Sciatic nerve (tissue), 2 donors: ENCODE results near the gene C11orf98. TPM values are rescaled to one million over a fixed set of nuclear protein-coding genes. Genes with fewer than 3 reads are reported as not detected.
"Not testable (repeated sequence)": the region's sequence is repeated elsewhere in the genome, so short reads cannot be mapped to it uniquely, and the experiment has no call there.

Experiments
- ATAC-seq: fragments of 200-7000 bp; cut with Tn5 transposase; one replicate; pipeline ENCODE4 v1.9.1; 2020; ENCODE audit warnings: mild to moderate bottlenecking, moderate library complexity
- DNase-seq: peaks from one replicate; pipeline ENCODE4 v3.0.0-alpha.2; 2020; ENCODE audit warnings: low spot score
- intact Hi-C: fragments of 100-400 bp; cut with DNase I; formaldehyde crosslinking; loops from one replicate; pipeline ENCODE4 v1.14.2; 2022
- total RNA-seq: library from RNA; stranded (reverse); fragmentation: NEBNext Ultra II Directional; extraction: Animal tissue kit (Norgen Biotek cat#: 25700); gene quantifications from one replicate; pipeline ENCODE4 v1.2.1, GENCODE V29; 2021
- donor health status: DM: no; HTN: no; CAD: no.
- donor health status: DM: no; HTN: no; CAD: no.

C11orf98 gene
- total RNA-seq, 1 donor from 2014 or later, result 25.1 TPM

DNA sequence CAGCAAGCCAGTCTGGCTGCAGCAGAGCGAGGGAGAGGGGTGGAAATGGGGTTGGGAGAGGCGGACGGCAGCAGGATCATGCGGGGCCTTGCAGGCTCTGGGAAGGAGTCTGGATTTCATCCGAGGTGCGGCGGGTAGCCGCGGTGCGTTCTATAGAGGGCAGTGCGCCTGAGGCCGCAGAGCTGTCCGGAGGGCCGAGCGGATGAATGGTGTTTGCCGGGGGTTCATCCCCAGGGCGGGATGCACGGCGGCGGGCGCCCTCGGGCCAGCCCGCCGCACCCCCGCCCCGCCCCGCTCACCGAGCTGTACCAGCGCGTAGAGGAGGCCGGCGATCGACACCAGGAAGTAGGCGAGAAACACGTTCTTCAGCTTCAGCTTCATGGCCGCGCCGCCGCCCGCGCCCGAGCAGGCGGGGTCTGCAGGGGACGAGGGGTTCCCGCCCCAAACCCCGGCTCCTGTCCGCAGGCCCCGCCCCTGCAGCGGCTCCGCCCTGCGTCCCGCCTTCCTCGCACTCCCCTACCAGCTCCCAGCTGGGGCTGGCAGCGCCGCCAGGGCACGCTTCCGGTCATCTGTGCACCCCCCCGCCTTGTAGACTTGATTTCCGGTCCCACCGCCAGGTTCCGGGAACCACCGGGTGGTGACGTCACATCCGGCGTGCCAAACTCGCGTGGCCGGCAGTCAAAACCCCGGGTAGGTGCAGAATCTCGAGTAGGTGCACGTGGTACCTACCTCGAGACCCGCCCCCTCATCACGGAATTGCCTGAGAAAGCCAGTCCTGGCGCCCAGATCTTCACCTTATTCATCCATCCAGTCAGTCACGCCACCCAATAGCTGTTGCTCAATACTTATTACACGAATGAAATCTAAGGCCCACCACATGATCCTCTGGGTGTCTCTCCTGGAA, 43.2 kb downstream of the C11orf98 start, which contains the start of gene B3GAT3:
Gene B3GAT3, minus strand, starts transcription at position 420 of the 904 bp plus-strand sequence. Its CDS starts 39 bp downstream, at position 381.
- DNase-seq (peak; percentile 98), ATAC-seq (peak; percentile 99)
- intact Hi-C loops, result no loop called here

DNA sequence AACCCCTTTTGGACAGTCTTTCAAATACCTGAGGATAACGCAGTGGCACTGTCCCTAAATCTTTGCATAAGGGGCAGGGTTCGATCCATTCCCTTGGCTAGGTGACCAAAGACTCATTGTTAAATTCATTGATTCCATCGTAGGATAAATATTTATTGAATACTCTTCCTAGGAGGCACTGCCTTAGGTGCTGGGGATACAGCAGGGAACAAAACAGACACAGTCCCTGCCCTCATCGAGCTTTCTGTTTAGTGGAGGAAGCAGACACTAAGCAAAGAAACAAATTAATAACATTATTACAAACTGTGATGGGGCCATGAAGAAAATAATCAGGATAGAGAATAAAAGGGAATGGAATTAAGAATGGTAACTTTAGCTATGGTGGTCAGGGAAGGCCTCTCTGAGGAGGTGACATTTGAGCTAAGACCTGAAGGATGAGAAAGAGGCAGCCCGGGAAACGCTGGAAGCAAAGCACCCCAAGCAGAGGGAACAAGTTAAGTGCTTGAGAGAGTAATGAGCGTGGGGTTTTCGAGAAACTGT, 43.9 kb downstream of the C11orf98 start:
- intact Hi-C loops, result no loop called here
- DNase-seq (no peak), ATAC-seq (no peak)

DNA sequence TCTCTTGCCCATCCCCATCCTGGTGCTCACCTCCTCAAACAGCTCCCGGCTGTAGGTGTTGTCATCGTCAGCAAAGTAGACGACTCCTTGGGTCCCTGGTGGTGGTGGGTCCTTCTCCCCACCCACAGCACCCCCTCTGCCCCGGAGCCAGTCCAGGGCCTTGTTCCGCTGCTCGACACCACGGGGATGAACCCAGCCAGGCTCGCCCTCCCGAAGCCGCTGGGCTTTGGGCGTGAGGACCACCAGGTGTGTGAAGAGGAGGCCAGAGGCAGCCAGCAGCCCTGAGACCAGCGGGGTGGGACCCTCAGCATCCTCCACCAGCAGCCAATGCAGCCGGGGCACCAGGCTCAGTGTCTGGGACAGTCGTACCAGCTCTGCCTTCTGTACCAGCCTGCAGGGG, 48.1 kb downstream of the C11orf98 start:
- ATAC-seq, DNase-seq, intact Hi-C loops: not testable (repeated sequence)

DNA sequence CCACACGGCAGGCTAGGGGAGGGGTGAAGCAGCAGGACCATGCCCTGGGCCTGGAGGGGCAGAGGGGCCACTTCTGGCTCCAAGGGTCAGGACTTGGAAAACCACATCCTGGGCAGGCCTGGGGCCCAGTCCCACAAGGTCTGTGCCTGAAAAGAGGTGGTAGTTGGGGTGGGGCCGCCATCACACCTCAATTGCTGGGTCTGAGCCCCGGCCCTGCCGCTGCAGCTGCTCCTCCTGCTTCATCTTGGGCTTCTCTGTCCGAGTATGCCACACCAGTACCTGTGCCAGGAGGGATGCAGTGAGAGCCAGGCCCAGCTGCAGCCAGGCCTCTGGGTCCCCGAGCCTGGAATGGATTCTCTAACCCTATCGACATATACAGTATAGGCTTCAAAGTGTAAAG, 49.5 kb downstream of the C11orf98 start:
- ATAC-seq, result no peak
- intact Hi-C loops, result no loop called here

DNA sequence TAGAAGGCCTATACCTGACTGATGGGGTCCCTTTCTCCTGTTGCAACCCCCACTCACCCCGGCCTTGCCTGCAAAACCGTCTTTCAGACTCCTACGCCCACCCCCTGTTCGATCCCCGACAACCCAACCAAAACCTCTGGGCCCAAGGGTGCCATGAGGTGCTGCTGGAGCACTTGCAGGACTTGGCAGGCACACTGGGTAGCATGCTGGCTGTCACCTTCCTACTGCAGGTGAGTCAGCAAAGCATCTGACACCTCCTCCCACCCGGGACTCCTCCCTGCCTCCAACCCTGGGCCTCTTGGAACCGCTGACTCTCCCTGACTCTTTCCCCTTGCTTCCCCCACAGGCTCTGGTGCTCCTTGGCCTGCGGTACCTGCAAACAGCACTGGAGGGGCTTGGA, 50.7 kb downstream of the C11orf98 start:
- ATAC-seq (no peak), DNase-seq (no peak)
- intact Hi-C loops, result no loop called here

More for the DNA sequence above, 49.5 kb downstream of the C11orf98 start:
- DNase-seq, result no peak

DNA sequence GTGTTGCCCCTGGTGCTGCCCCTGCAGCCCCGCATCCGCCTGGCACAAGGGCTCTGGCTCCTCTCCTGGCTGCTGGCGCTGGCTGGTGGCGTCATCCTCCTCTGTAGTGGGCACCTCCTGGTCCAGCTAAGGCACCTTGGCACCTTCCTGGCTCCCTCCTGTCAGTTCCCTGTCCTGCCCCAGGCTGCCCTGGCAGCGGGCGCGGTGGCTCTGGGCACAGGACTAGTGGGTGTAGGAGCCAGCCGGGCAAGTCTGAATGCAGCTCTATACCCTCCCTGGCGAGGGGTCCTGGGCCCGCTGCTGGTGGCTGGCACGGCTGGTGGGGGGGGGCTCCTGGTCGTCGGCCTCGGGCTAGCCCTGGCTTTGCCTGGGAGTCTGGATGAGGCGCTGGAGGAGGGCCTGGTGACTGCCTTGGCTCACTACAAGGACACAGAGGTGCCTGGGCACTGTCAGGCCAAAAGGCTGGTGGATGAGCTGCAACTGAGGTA, 51.7 kb downstream of the C11orf98 start:
- intact Hi-C loops, result no loop called here
- peak; percentile 24 for ATAC-seq
- no peak for DNase-seq

Other genes starting within 250 kb of the C11orf98 start
- 3.5 TPM for gene SCGB1A1, start 246.2 kb downstream of the C11orf98 start, total RNA-seq
- gene AHNAK, start 118.4 kb downstream of the C11orf98 start, total RNA-seq, result 2,773 TPM
- gene EEF1G, start 91.3 kb downstream of the C11orf98 start, total RNA-seq, result 811 TPM
- gene TUT1, start 73.7 kb downstream of the C11orf98 start, total RNA-seq, result 20.7 TPM
- gene MTA2, start 63.3 kb downstream of the C11orf98 start, total RNA-seq, result 86.6 TPM
- 113 TPM for gene EML3, start 52.4 kb downstream of the C11orf98 start, total RNA-seq
- gene ROM1, start 52.0 kb downstream of the C11orf98 start, total RNA-seq, result 15.2 TPM
- gene B3GAT3, start 43.2 kb downstream of the C11orf98 start, total RNA-seq, result 38.7 TPM
- gene GANAB, start 18.6 kb downstream of the C11orf98 start, total RNA-seq, result 219 TPM
- 12.3 TPM for gene INTS5, start 11.9 kb downstream of the C11orf98 start, total RNA-seq
- gene CSKMT, start 102 bp upstream of the C11orf98 start, total RNA-seq, result 7.1 TPM
- gene UQCC3, start 6.5 kb upstream of the C11orf98 start, total RNA-seq, result 7.1 TPM
- 4.9 TPM for gene LBHD1, start 7.1 kb upstream of the C11orf98 start, total RNA-seq
- gene UBXN1, start 13.9 kb upstream of the C11orf98 start, total RNA-seq, result 79.6 TPM
- 28.4 TPM for gene LRRN4CL, start 24.3 kb upstream of the C11orf98 start, total RNA-seq
- gene BSCL2, start 42.2 kb upstream of the C11orf98 start, total RNA-seq, result 44.5 TPM
- 1.4 TPM for gene GNG3, start 42.5 kb upstream of the C11orf98 start, total RNA-seq
- 51.2 TPM for gene HNRNPUL2, start 62.2 kb upstream of the C11orf98 start, total RNA-seq
- gene TTC9C, start 63.3 kb upstream of the C11orf98 start, total RNA-seq, result 30.9 TPM
- gene ZBTB3, start 89.0 kb upstream of the C11orf98 start, total RNA-seq, result 9.8 TPM
- gene POLR2G, start 96.4 kb upstream of the C11orf98 start, total RNA-seq, result 48.1 TPM
- gene TAF6L, start 106.2 kb upstream of the C11orf98 start, total RNA-seq, result 17.8 TPM
- gene TMEM179B, start 122.2 kb upstream of the C11orf98 start, total RNA-seq, result 29.6 TPM
- 10.4 TPM for gene TMEM223, start 126.8 kb upstream of the C11orf98 start, total RNA-seq
- 81.8 TPM for gene NXF1, start 140.2 kb upstream of the C11orf98 start, total RNA-seq
- gene STX5, start 166.8 kb upstream of the C11orf98 start, total RNA-seq, result 51.6 TPM
- gene TEX54, start 167.6 kb upstream of the C11orf98 start, total RNA-seq, result not detected
- 34.5 TPM for gene WDR74, start 174.4 kb upstream of the C11orf98 start, total RNA-seq
- gene SLC3A2, start 215.7 kb upstream of the C11orf98 start, total RNA-seq, result 102 TPM